ENCODE data around the gene GULP1. TPM values are rescaled to one million over a fixed set of nuclear protein-coding genes. Genes with fewer than 3 reads are reported as not detected.

The GULP1 gene
- total and polyA plus RNA-seq, 2 experiments from 2014 or later: 94.6 to 181 TPM

GRCh38 chr2:188382107-188382506 lies 90.4 kb downstream of the GULP1 start:
- Mint-ChIP-seq H3K4me3 (no peak overlapping the region), H3K9me3 (peaks cover 34% of the 10 kb centered on the region), H3K27me3 (ENCODE audit: insufficient read depth, low read depth, poor library complexity) (peaks cover 6% of the 10 kb centered on the region), H3K36me3 (ENCODE audit: low read depth) (peaks cover 49% of the 10 kb centered on the region), H3K4me1 (peaks cover 16% of the 10 kb centered on the region), H3K27ac (0 out of 2 replicates have a peak overlapping the region, but pooled peaks have one; percentile 25)
- TF ChIP-seq, protein P1, sequence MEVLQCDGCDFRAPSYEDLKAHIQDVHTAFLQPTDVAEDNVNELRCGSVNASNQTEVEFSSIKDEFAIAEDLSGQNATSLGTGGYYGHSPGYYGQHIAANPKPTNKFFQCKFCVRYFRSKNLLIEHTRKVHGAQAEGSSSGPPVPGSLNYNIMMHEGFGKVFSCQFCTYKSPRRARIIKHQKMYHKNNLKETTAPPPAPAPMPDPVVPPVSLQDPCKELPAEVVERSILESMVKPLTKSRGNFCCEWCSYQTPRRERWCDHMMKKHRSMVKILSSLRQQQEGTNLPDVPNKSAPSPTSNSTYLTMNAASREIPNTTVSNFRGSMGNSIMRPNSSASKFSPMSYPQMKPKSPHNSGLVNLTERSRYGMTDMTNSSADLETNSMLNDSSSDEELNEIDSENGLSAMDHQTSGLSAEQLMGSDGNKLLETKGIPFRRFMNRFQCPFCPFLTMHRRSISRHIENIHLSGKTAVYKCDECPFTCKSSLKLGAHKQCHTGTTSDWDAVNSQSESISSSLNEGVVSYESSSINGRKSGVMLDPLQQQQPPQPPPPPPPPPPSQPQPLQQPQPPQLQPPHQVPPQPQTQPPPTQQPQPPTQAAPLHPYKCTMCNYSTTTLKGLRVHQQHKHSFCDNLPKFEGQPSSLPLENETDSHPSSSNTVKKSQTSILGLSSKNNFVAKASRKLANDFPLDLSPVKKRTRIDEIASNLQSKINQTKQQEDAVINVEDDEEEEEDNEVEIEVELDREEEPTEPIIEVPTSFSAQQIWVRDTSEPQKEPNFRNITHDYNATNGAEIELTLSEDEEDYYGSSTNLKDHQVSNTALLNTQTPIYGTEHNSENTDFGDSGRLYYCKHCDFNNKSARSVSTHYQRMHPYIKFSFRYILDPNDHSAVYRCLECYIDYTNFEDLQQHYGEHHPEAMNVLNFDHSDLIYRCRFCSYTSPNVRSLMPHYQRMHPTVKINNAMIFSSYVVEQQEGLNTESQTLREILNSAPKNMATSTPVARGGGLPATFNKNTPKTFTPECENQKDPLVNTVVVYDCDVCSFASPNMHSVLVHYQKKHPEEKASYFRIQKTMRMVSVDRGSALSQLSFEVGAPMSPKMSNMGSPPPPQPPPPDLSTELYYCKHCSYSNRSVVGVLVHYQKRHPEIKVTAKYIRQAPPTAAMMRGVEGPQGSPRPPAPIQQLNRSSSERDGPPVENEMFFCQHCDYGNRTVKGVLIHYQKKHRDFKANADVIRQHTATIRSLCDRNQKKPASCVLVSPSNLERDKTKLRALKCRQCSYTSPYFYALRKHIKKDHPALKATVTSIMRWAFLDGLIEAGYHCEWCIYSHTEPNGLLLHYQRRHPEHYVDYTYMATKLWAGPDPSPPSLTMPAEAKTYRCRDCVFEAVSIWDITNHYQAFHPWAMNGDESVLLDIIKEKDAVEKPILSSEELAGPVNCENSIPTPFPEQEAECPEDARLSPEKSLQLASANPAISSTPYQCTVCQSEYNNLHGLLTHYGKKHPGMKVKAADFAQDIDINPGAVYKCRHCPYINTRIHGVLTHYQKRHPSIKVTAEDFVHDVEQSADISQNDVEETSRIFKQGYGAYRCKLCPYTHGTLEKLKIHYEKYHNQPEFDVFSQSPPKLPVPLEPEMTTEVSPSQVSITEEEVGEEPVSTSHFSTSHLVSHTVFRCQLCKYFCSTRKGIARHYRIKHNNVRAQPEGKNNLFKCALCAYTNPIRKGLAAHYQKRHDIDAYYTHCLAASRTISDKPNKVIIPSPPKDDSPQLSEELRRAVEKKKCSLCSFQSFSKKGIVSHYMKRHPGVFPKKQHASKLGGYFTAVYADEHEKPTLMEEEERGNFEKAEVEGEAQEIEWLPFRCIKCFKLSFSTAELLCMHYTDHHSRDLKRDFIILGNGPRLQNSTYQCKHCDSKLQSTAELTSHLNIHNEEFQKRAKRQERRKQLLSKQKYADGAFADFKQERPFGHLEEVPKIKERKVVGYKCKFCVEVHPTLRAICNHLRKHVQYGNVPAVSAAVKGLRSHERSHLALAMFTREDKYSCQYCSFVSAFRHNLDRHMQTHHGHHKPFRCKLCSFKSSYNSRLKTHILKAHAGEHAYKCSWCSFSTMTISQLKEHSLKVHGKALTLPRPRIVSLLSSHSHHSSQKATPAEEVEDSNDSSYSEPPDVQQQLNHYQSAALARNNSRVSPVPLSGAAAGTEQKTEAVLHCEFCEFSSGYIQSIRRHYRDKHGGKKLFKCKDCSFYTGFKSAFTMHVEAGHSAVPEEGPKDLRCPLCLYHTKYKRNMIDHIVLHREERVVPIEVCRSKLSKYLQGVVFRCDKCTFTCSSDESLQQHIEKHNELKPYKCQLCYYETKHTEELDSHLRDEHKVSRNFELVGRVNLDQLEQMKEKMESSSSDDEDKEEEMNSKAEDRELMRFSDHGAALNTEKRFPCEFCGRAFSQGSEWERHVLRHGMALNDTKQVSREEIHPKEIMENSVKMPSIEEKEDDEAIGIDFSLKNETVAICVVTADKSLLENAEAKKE (CRISPR knock-in tag; IDR thresholded peaks at IDR 0.05): no peak
- TF ChIP-seq NANOG (IDR thresholded peaks at IDR 0.05; ENCODE audit: borderline replicate concordance): no peak
- TF ChIP-seq CREB1 (CRISPR knock-in tag; IDR thresholded peaks at IDR 0.05; ENCODE audit: low read depth): no peak
- TF ChIP-seq ZNF114 (CRISPR knock-in tag; IDR thresholded peaks at IDR 0.05): no peak
- TF ChIP-seq EZH2phosphoT487 (IDR thresholded peaks at IDR 0.05; ENCODE audit: unreplicated experiment): no peak
- no peak for TF ChIP-seq ZNF331 (CRISPR knock-in tag; IDR thresholded peaks at IDR 0.05; ENCODE audit: low read depth)
- no peak for TF ChIP-seq JUNB (IDR thresholded peaks at IDR 0.05; ENCODE audit: unreplicated experiment)
- TF ChIP-seq REST (IDR thresholded peaks at IDR 0.05; ENCODE audit: unreplicated experiment): no peak
- no peak for TF ChIP-seq POLR2AphosphoS5 (IDR thresholded peaks at IDR 0.05; ENCODE audit: low read depth)
- TF ChIP-seq CTCF (conservative IDR thresholded peaks at IDR 0.05; ENCODE audit: low read depth in 2 of 2): no peak
- TF ChIP-seq ETS1 (IDR thresholded peaks at IDR 0.05): no peak
- no peak for TF ChIP-seq STAT1 (IDR thresholded peaks at IDR 0.05; ENCODE audit: unreplicated experiment)
- no peak for TF ChIP-seq EZH2 (IDR thresholded peaks at IDR 0.05; ENCODE audit: low read depth, unreplicated experiment)
- no peak overlapping the region; the same call in 1 of the 2 replicates for H3K27ac ChIP-seq (ENCODE audit: low read depth)
- no peaks in the 10 kb centered on the region; the same call in none of the 2 replicates for H3K4me1 ChIP-seq (ENCODE audit: insufficient read depth)
- H4K20me1 ChIP-seq (replicated peaks; ENCODE audit: insufficient read depth): peaks cover 5% of the 10 kb centered on the region
- no peaks in the 10 kb centered on the region for H3K27me3 ChIP-seq (ENCODE audit: insufficient read depth)
- DNase-seq (ENCODE audit: low spot score): no peak
- no peak overlapping the region for H3K4me3 ChIP-seq
- peaks cover 84% of the 10 kb centered on the region for H3K79me2 ChIP-seq (replicated peaks; ENCODE audit: insufficient read depth)
- no peak for ATAC-seq
- peaks cover 27% of the 10 kb centered on the region for H3K36me3 ChIP-seq (ENCODE audit: insufficient read depth)
- H3K9me2 ChIP-seq (ENCODE audit: insufficient read depth): no peaks in the 10 kb centered on the region
- no peak overlapping the region for H2AFZ ChIP-seq
- H3K4me2 ChIP-seq: no peak overlapping the region
- H3F3A ChIP-seq (replicated peaks; ENCODE audit: low read depth): 0 out of 2 replicates have a peak, but pooled peaks cover 3% of the 10 kb centered on the region

All from GM23338 (cell line).